Stomach (tissue), 9 donors: ENCODE results near the gene TAS1R3. TPM values are rescaled to one million over a fixed set of nuclear protein-coding genes. Genes with fewer than 3 reads are reported as not detected.

Experiments used
- DNase-seq, 2 donors: peaks; one replicate each; pipeline versions ENCODE4 v3.0.0 to v3.0.0-alpha.2; 2013 to 2019
- H3K27ac ChIP-seq, 5 donors: fragments of 200-600 bp in 4 of 5; sonication (generic) in 4 of 5; one replicate each; pipeline ENCODE4 v1.5.1; 2013 to 2019; ENCODE audit warnings: mild to moderate bottlenecking in 1 of 5, moderate library complexity in 1 of 5
- H3K27me3 ChIP-seq, 3 donors: fragments of 200-600 bp; sonication (generic); one replicate each; pipeline ENCODE4 v1.5.1; 2017 to 2019; ENCODE audit warnings: mixed run types in 1 of 3
- H3K36me3 ChIP-seq, 4 donors: fragments of 200-600 bp; sonication (generic); 1 replicate in 3 of 4; 2 replicates in 1 of 4; pipeline ENCODE4 v1.5.1; 2016 to 2019
- H3K4me1 ChIP-seq, 4 donors: fragments of 200-600 bp; sonication (generic); one replicate each; pipeline ENCODE4 v1.5.1; 2016 to 2019
- H3K4me3 ChIP-seq, 4 donors: fragments of 200-600 bp; sonication (generic) in 3 of 4; one replicate each; pipeline ENCODE4 v1.5.1; 2016 to 2019; ENCODE audit warnings: mild to moderate bottlenecking in 1 of 4
- H3K9me3 ChIP-seq, 4 donors: fragments of 200-600 bp; sonication (generic); one replicate each; pipeline ENCODE4 v1.5.1; 2016 to 2019
- EP300 ChIP-seq: sonication (generic); formaldehyde crosslinking; IDR thresholded peaks from one replicate; pipeline ENCODE4 v1.6.1; 2017; ENCODE audit warnings: antibody characterized with exemption
- POLR2A ChIP-seq, 4 donors: fragments of 450-650 bp; IDR thresholded peaks; one replicate each; pipeline ENCODE4 v1.6.1; 2016; ENCODE audit warnings: antibody characterized with exemption in 4 of 4, control low read depth in 2 of 4, mild to moderate bottlenecking in 1 of 4, moderate library complexity in 1 of 4
- POLR2AphosphoS5 ChIP-seq, 3 donors: sonication (generic); formaldehyde crosslinking; IDR thresholded peaks; one replicate each; pipeline ENCODE4 v1.6.1; 2016; ENCODE audit warnings: antibody characterized with exemption in 3 of 3
- WGBS, 5 donors: extraction: QIAGEN DNeasy Blood & Tissue Kit in 3 of 5; methylation state at CpG; one replicate each; pipeline versions ENCODE4 v1.1.5 to v1.1.7; 2013 to 2018; 5-methylcytosine and 5-hydroxymethylcytosine counted together
- intact Hi-C: fragments of 100-400 bp; cut with DNase I; formaldehyde crosslinking; loops from one replicate; pipeline ENCODE4 v1.15.1; 2023; ENCODE audit warnings: low total_unique reads
- polyA plus RNA-seq, 3 donors: library from polyadenylated mRNA; stranded (reverse); fragments of 200-250 nt; gene quantifications; one replicate each; pipeline ENCODE4 v1.2.3, GENCODE V29; 2013
- total RNA-seq, 5 donors: library from RNA; depleted of rRNA; stranded (reverse); fragments of >200 nt; gene quantifications; one replicate each; pipeline versions ENCODE4 v1.1.0 to v1.2.3, GENCODE V29; 2014 to 2016
- TF ChIP-seq, protein P1 (sequence below), 7 experiments: fragments of 450-650 bp in 4 of 7; fragments of 200-600 bp in 3 of 7; sonication (generic) in 3 of 7; IDR thresholded peaks; one replicate each; pipeline ENCODE4 v1.5.1; 2016 to 2019; ENCODE audit warnings: antibody characterized with exemption in 7 of 7, control low read depth in 2 of 7, mild to moderate bottlenecking in 1 of 7
- donor health status: healthy with polysubstance abuse.
- donor health status: Bipolar disorder and iron deficiency.
- donor health status: healthy.

The TAS1R3 gene
- total and polyA plus RNA-seq, 8 donors: 0.10 to 11.7 (median 0.37) TPM; not detected in 3

DNA sequence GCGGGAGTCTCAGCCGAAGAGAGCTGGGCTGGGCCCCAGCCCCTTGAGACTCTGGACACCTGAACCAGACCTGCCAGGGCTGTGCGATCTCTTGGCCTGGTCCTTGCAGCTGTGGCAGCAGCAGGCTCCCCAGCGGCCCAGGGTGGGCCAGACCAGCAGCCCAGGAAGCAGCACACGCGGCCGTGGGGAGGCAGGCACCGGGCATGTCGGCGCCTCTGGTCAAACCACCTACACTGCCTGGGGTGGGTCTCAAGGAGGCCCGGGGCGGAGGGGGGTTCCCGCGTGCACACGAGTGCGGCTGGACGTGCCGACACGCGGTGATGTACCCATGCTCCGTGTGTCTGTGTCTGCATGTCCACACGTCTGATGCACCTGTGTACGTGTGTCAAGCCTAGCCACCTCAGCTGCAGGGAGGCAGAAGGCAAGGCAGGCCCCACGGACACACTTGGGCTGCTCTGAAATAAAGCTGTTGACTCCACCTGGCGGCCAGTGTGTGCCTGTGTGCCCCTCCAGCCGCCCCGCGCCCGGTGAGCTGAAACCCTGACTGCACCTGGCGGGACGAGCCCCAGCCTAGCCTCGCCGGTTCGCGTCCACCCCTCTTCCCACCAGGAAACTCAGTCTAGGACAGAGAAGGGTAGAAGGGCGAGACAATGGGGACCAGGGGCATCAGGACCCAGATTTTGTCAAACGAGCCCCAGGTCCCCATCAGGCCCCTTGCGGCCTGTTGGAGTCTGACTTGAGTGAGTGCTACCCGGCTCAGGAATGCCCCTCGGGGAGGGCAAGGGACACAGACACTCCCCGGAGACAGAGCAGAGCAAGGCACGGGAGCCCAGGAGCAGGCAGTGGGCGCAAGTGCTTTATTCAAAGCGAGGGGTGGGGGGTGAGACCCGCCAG is 39.3 kb upstream of the TAS1R3 start:
- peak; percentile 88 to 92 for DNase-seq
- no peak overlapping the region for H3K27ac ChIP-seq
- H3K27me3 ChIP-seq: peaks cover 0 to 11% (median 6%) of the 10 kb centered on the region in 3 donors
- WGBS, 5 donors: 22 to 44% (median 29%) methylated on average over 13 to 45 of the region's 45 CpGs
- H3K36me3 ChIP-seq: peaks cover 12 to 41% (median 39%) of the 10 kb centered on the region in 4 donors
- H3K4me1 ChIP-seq: peaks cover 12 to 23% (median 19%) of the 10 kb centered on the region in 4 donors
- TF ChIP-seq POLR2A (IDR thresholded peaks at IDR 0.05) (no peak), EP300 (no peak), POLR2AphosphoS5 (IDR thresholded peaks at IDR 0.05) (peak in 1 of 3 donors; percentile 47)
- TF ChIP-seq, protein P1, sequence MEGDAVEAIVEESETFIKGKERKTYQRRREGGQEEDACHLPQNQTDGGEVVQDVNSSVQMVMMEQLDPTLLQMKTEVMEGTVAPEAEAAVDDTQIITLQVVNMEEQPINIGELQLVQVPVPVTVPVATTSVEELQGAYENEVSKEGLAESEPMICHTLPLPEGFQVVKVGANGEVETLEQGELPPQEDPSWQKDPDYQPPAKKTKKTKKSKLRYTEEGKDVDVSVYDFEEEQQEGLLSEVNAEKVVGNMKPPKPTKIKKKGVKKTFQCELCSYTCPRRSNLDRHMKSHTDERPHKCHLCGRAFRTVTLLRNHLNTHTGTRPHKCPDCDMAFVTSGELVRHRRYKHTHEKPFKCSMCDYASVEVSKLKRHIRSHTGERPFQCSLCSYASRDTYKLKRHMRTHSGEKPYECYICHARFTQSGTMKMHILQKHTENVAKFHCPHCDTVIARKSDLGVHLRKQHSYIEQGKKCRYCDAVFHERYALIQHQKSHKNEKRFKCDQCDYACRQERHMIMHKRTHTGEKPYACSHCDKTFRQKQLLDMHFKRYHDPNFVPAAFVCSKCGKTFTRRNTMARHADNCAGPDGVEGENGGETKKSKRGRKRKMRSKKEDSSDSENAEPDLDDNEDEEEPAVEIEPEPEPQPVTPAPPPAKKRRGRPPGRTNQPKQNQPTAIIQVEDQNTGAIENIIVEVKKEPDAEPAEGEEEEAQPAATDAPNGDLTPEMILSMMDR (IDR thresholded peaks at IDR 0.05): peak in 5 of 7 experiments; percentile 61 to 78 (median 74)
- intact Hi-C loops: loop anchor here (10.0 kb wide), 1 partner anchor 167 kb away; no protein-coding TSS in a partner anchor
- no peaks in the 10 kb centered on the region for H3K9me3 ChIP-seq
- H3K4me3 ChIP-seq: no peak overlapping the region

DNA sequence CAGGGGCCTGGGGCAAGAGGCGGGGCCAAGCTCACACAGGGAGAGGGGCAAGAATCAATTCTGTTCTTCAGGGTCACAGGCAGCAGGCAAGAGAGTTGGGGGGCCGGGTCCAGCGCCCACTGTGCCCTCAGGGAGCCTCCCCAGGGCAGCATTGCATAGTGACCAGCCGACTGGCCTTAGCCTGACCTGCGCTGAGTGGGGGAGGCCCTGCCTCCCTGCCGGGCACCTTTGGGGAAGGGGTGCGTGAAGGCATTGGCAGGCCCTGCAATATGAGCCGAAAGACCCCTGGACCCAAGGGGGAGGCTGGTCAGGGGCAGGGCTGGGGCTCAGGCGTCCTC is 38.7 kb upstream of the TAS1R3 start:
- H3K36me3 ChIP-seq: peaks cover 12 to 43% (median 41%) of the 10 kb centered on the region in 4 donors
- intact Hi-C loops: loop anchor here (10.0 kb wide), 1 partner anchor 168 kb away; no protein-coding TSS in a partner anchor

DNA sequence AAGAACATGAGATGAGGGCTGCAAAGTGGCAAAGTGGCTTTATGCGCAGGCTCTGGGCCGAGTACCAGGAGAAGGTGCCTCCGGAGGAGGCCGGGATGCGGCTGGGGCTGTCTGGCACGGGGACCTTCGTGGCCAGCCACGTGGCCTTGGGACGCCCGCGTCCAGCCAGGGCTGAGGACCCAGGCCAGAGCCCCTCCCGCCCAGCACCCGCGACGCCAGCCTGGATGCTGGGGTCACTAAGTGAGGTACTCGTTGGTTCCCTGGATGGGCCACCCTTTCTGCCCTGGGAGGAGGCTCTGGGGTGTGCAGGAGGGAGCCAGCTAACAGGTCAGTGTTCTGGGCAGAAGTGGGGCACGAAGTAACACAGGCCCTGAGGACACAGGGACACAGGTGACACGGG is 38.2 kb upstream of the TAS1R3 start:
- Histone ChIP-seq H3K4me1 (peaks cover 12 to 23% (median 19%) of the 10 kb centered on the region in 4 donors), H3K36me3 (peaks cover 12 to 48% (median 45%) of the 10 kb centered on the region in 4 donors), H3K4me3 (no peak overlapping the region), H3K27ac (no peak overlapping the region), H3K27me3 (peaks cover 0 to under 1% (median 0%) of the 10 kb centered on the region in 3 donors), H3K9me3 (no peaks in the 10 kb centered on the region)
- intact Hi-C loops: loop anchor here (10.0 kb wide), 1 partner anchor 168 kb away; no protein-coding TSS in a partner anchor
- WGBS, 5 donors: 87 to 93% (median 91%) methylated on average over 7 to 18 of the region's 18 CpGs
- DNase-seq: no peak
- TF ChIP-seq POLR2A (IDR thresholded peaks at IDR 0.05) (no peak), EP300 (no peak), POLR2AphosphoS5 (IDR thresholded peaks at IDR 0.05) (no peak)
- TF ChIP-seq, protein P1 (IDR thresholded peaks at IDR 0.05): no peak

More for the DNA sequence above, 38.7 kb upstream of the TAS1R3 start:
- TF ChIP-seq POLR2AphosphoS5 (IDR thresholded peaks at IDR 0.05): no peak
- TF ChIP-seq, protein P1 (IDR thresholded peaks at IDR 0.05): no peak
- TF ChIP-seq POLR2A (IDR thresholded peaks at IDR 0.05): no peak
- TF ChIP-seq EP300: no peak
- WGBS, 5 donors: 85 to 91% (median 91%) methylated on average over 8 to 9 of the region's 9 CpGs
- peaks cover 0 to 5% (median under 1%) of the 10 kb centered on the region in 3 donors for H3K27me3 ChIP-seq
- H3K4me3 ChIP-seq: no peak overlapping the region
- H3K27ac ChIP-seq: no peak overlapping the region
- no peak for DNase-seq
- peaks cover 12 to 23% (median 19%) of the 10 kb centered on the region in 4 donors for H3K4me1 ChIP-seq
- no peaks in the 10 kb centered on the region for H3K9me3 ChIP-seq
